Stimulated activated CD4-positive, alpha-beta T cell treated with anti-CD3 and anti-CD28 coated beads, Interleukin-1b, Interleukin-23, amount 100 ng/mL, for 4 hours (primary cell): ENCODE measurements around the gene UACA.
"Not testable (repeated sequence)": the region's sequence is repeated elsewhere in the genome, so short reads cannot be mapped to it uniquely, and the experiment has no call there.

ENCODE experiments used
- DNase-seq, 2 donors: peaks; one replicate each; pipeline ENCODE4 v3.0.0-alpha.2; 2020; ENCODE audit warnings: low read depth in 2 of 2

Gene UACA

GRCh38 chr15:70752193-70752635 lies 11.1 kb downstream of the UACA start:
- DNase-seq = no peak

- no peak for DNase-seq
Observed at GRCh38 chr15:70750203-70750869, 13.0 kb downstream of the UACA start.

GRCh38 chr15:70748281-70748747 lies 15.0 kb downstream of the UACA start:
- no peak for DNase-seq

GRCh38 chr15:70746598-70746997 lies 16.8 kb downstream of the UACA start:
- DNase-seq = not testable (repeated sequence)

- no peak for DNase-seq
Observed at GRCh38 chr15:70742928-70743327, 20.4 kb downstream of the UACA start.

- no peak for DNase-seq
Observed at GRCh38 chr15:70741677-70742293, 21.6 kb downstream of the UACA start.

- no peak for DNase-seq
Observed at GRCh38 chr15:70741107-70741531, 22.2 kb downstream of the UACA start.

GRCh38 chr15:70735040-70735439 lies 28.3 kb downstream of the UACA start:
- not testable (repeated sequence) for DNase-seq

- DNase-seq = no peak
Observed at GRCh38 chr15:70729164-70729563, 34.2 kb downstream of the UACA start.

GRCh38 chr15:70726753-70727152 lies 36.6 kb downstream of the UACA start:
- DNase-seq = no peak

- DNase-seq = no peak
Observed at GRCh38 chr15:70723927-70724326, 39.4 kb downstream of the UACA start.

GRCh38 chr15:70723122-70723422 lies 40.3 kb downstream of the UACA start:
- no peak for DNase-seq

- no peak for DNase-seq
Observed at GRCh38 chr15:70722266-70723121, 40.9 kb downstream of the UACA start.

GRCh38 chr15:70720228-70721016 lies 42.9 kb downstream of the UACA start:
- DNase-seq = no peak

- no peak for DNase-seq
Observed at GRCh38 chr15:70717237-70717793, 46.0 kb downstream of the UACA start.

- DNase-seq = no peak
Observed at GRCh38 chr15:70715840-70716485, 47.4 kb downstream of the UACA start.

- no peak for DNase-seq
Observed at GRCh38 chr15:70714565-70714964, 48.8 kb downstream of the UACA start.

GRCh38 chr15:70714015-70714414 lies 49.3 kb downstream of the UACA start:
- DNase-seq = no peak

- DNase-seq = no peak
Observed at GRCh38 chr15:70712271-70712670, 51.1 kb downstream of the UACA start.

GRCh38 chr15:70710714-70711113 lies 52.6 kb downstream of the UACA start:
- DNase-seq = no peak

GRCh38 chr15:70708839-70709238 lies 54.5 kb downstream of the UACA start:
- no peak for DNase-seq
